IPS-18a (cell line): Measurements from ENCODE around the gene RAET1G.

Experiments
- H3K27ac ChIP-seq: one replicate; pipeline ENCODE4 v1.5.1; 2013; ENCODE audit warnings: low read length
- H3K27me3 ChIP-seq: one replicate; pipeline ENCODE4 v1.6.1; 2013; ENCODE audit warnings: mild to moderate bottlenecking, low read length; ENCODE audit not compliant: control insufficient read depth, insufficient read depth
- H3K36me3 ChIP-seq: one replicate; pipeline ENCODE4 v1.6.1; 2013; ENCODE audit warnings: low read depth, low read length; ENCODE audit not compliant: control insufficient read depth
- H3K4me1 ChIP-seq: one replicate; pipeline ENCODE4 v1.6.1; 2013; ENCODE audit warnings: low read depth, low read length; ENCODE audit not compliant: control insufficient read depth
- H3K4me3 ChIP-seq: one replicate; pipeline ENCODE4 v1.5.1; 2013; ENCODE audit warnings: low read length
- H3K9ac ChIP-seq: one replicate; pipeline ENCODE4 v1.6.1; 2013; ENCODE audit warnings: mild to moderate bottlenecking, low read length, moderate library complexity
- H3K9me3 ChIP-seq: one replicate; pipeline ENCODE4 v1.6.1; 2013; ENCODE audit warnings: low read depth, low read length; ENCODE audit not compliant: control insufficient read depth

The RAET1G gene

DNA sequence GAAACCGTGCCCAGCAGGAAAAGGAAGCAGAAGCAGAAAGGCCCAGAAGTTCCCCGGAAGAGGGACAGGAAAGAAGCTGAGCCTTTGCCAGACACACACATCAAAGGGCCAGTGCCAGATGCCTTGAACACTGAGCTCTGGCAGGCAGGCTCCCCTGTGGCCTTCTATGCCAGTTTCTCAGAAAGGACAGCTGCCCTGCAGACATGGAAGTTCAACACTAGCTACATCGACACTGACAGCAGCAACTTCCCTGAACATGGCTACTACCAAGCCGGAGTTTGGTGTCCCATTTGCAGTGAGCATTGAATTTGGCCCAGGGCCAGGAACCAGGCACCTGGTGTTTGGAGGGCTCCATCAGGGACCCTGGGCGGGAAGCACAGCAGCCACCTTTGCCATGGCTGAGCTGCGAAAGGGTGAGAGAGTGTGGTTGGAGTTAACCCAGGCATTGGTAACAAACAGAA, 17.0 kb downstream of the RAET1G start:
- Histone ChIP-seq H3K27ac (no peak overlapping the region), H3K27me3 (no peaks in the 10 kb centered on the region), H3K9ac (no peak overlapping the region), H3K4me1 (no peaks in the 10 kb centered on the region), H3K36me3 (no peaks in the 10 kb centered on the region), H3K9me3 (peaks cover 13% of the 10 kb centered on the region), H3K4me3 (no peak overlapping the region)

DNA sequence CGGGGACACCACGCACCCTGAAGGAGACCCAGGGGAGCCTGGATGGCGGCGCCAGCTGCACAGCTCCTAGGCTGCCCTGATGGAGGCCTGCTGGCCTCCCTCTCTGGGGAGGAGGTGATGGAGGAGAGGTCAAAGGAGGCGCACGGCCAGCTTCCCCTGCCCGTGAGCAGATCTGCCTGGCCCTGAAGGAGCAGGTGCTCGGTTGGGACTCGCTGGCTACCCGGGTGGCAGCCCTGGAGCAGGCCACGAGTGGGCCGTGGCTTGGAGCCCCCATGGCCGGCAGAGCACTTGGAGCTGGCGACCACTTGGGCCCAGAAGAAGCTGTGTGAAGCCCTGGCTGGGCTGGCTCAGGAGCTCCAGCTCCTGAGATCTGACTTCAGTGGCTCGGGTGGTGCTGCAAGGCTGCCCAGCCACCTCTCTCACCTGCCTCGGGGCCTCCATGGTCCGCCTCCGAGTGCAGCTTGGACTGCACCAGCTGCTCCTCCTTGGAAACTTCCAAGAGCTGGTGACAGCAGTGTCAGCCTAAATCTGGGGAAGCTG, 17.5 kb downstream of the RAET1G start:
- Histone ChIP-seq H3K27ac (no peak overlapping the region), H3K9ac (no peak overlapping the region), H3K4me1 (no peaks in the 10 kb centered on the region), H3K9me3 (peaks cover 13% of the 10 kb centered on the region), H3K4me3 (no peak overlapping the region), H3K27me3 (no peaks in the 10 kb centered on the region), H3K36me3 (no peaks in the 10 kb centered on the region)

DNA sequence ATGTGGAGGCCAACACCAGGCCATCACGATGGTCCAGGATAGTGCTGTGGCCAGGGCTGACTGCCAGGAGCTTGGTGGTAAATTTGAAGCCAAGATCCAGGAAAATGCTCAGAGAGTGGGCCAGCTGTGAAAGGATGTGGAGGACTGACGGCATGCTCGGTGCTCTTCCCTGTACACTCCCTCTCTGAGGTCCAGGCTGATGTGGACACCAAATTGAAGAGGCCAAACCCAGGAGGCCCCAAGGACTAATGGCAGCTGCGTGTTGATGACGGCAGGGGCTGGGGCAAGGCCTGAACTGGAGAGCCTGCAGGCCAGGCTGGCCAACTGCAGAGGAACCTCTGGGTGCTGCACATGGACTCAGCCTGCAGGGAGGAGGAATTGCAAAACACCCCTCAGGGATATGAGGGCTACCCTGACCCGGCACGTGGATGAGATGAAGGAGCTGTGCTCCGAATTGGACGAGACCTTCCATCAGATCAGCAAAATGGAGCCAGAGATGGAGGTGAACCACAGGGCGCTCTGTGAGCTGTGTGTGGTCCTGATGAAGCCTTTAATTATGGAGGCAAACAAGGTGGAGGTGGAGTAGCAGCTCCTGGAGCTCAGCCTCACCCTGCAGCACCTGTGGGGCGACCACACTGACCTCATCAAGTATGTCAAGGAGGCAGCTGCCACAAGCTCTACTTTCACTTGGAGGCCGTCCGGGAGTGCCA, 18.1 kb downstream of the RAET1G start:
- H3K4me3 ChIP-seq = no peak overlapping the region
- H3K27ac ChIP-seq = no peak overlapping the region
- H3K9me3 ChIP-seq = peaks cover 13% of the 10 kb centered on the region
- no peaks in the 10 kb centered on the region for H3K36me3 ChIP-seq
- H3K4me1 ChIP-seq = no peaks in the 10 kb centered on the region
- no peaks in the 10 kb centered on the region for H3K27me3 ChIP-seq
- H3K9ac ChIP-seq = no peak overlapping the region

DNA sequence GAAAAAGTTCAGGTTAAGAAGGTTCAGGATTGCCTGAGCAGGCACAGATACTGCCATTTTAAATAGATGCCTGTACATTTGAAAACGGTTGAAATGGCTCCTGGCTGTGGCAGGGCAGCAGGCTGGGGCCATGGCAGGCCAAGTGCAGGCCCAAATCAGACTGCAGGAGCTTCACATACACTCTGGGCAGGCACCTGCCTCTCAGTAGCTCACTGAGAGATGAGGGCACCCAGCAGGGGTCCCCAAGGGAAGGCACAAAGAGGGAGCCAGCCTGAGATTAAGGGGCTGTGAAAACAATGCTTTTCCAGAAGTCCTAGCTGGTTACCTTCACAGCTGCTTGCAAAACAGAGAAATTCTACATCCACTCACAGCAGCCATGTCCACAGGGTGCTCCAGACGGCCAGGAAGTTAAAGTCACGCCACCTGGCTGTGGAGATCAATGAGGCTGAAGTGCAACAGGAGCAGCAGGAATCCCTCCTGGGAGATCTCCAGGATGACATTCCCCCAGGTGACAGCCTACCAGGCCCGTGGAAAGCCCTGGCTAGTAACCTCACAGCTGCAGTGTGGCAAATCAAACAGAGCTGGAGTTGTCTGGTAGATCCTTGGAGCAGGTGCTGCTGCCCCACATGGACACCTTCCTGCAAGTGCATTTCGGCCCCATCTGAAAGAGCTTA, 18.8 kb downstream of the RAET1G start:
- H3K4me1 ChIP-seq = no peaks in the 10 kb centered on the region
- peaks cover 8% of the 10 kb centered on the region for H3K9me3 ChIP-seq
- H3K9ac ChIP-seq = no peak overlapping the region
- H3K27ac ChIP-seq = no peak overlapping the region
- H3K36me3 ChIP-seq = no peaks in the 10 kb centered on the region
- H3K4me3 ChIP-seq = no peak overlapping the region
- H3K27me3 ChIP-seq = no peaks in the 10 kb centered on the region

DNA sequence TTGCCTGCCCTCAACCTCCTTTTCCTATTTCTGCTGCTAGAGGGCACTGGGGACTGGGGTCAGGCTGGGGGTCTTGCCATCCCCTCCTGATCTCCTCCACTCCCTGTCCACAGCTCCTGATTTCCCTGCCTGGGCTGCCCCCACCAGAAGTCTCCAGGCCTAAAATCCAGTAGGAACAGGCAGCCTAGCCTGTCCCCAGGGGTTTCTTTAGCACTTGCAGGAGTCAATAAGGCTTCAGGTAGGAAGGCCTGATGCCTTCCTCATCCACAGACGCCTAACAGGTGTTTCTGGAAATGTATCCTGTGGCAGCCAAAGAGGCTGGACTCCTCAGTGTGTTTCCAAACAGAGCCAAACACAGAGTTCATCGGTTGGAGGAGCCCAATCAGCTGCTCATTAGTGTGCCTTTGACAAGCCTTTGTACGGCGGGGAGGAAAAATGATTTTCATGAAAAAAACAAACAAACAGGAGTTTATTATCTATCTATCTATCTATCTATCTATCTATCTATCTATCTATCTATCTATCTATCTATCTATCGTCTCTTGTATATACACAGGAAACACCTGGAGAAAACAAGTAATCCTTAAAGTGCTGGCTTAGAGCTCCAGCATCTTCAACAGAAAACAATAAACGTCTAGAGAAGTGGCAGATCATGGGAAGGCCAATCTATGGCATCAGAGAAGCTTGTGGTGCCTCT, 21.3 kb downstream of the RAET1G start:
- Histone ChIP-seq H3K36me3 (no peaks in the 10 kb centered on the region), H3K27ac (no peak overlapping the region), H3K9me3 (no peaks in the 10 kb centered on the region), H3K4me3 (no peak overlapping the region), H3K4me1 (no peaks in the 10 kb centered on the region), H3K9ac (no peak overlapping the region), H3K27me3 (no peaks in the 10 kb centered on the region)

DNA sequence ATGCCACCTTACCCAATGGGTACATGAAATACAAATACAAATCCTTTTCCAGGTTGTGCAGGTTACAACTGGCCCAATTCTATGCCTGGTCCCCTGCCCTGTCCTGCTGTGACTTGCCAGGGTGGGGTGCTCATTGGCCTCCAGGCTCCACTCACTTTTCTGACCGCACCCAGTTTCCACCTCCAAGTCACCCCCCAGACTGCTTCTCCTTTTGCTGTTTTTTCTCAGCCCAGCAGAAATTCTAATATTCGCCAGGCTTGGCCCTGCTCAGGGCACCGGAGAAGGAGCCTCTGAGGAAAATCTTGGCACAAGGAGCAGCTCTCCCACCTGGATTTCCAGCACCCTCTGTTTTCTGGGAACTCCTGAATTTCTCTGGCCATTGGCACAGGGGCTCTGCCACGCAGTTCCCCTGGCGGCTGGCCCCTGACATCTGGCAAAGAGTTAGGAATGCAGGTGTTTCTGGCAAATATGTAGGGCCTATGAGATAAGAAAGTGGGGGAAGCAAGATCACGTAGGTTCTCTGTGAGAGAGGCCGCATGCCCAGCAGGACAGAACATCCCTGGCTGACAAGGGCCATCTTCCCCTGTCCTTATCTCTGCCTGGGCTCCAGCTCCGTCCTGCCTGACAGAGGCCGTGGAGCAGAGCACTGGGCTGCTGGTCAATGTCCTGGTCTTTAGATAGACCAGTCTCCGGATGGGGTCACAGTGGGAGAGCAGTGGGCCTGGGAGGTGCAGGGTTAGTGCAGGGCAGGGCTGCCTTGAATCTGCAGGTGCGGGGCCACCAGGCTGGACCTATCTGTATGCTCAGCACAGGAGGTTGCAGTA, 22.1 kb downstream of the RAET1G start:
- no peaks in the 10 kb centered on the region for H3K27me3 ChIP-seq
- no peaks in the 10 kb centered on the region for H3K9me3 ChIP-seq
- H3K36me3 ChIP-seq = no peaks in the 10 kb centered on the region
- H3K27ac ChIP-seq = no peak overlapping the region
- no peak overlapping the region for H3K4me3 ChIP-seq
- no peak overlapping the region for H3K9ac ChIP-seq
- H3K4me1 ChIP-seq = no peaks in the 10 kb centered on the region

DNA sequence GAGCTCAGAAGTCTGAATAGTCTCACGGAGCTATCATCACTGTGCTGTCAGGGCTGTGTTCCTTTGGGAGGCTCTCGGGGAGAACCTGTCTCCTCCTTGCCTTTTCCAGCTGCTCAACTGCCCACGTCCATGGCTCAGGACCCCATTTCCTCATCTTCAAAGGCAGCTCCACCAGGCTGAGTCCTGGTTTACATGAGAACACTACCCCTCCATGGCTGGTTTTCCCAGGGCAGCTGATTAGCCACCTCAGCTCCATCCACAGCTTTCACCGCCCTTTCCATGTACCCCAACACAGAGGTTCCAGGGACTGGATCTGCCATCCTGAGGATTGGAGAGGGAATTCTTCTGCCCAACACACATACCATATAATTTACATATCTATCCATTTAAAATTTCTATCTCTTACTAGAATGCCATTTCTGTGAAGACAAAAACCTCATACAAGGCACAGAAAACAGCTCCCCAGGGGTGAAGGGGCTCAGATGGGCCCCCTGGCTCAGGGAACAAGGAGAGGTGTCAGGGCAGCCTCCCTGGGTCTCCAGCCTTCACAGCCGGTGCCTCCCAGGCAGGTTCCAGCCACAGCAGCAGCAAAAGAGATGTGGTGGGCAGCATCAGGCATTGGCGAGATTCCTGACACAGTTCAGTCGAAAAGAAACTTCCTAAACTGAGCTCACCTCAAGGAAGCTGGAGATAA, 22.8 kb downstream of the RAET1G start:
- Histone ChIP-seq H3K4me1 (no peaks in the 10 kb centered on the region), H3K27ac (no peak overlapping the region), H3K36me3 (no peaks in the 10 kb centered on the region)

DNA sequence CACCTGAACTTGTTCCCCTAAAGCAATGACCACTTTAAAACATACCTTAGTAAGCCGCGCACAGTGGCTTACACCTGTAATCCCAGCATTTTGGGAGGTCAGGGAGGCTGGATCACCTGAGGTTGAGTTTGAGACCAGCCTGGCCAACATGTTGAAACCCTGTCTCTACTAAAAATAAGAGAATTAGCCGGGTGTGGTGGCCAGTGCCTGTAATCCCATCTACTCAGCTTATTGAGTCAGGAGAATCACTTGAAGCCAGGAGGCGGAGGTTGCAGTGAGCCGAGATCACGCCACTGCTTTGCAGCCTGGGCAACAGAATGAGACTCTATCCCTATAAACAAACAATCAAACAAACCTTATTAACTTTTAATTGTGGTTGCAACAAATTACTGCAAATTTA, 23.4 kb downstream of the RAET1G start:
- H3K27me3 ChIP-seq = no peaks in the 10 kb centered on the region
- no peak overlapping the region for H3K9ac ChIP-seq
- no peaks in the 10 kb centered on the region for H3K4me1 ChIP-seq
- no peaks in the 10 kb centered on the region for H3K36me3 ChIP-seq
- no peaks in the 10 kb centered on the region for H3K9me3 ChIP-seq
- H3K4me3 ChIP-seq = no peak overlapping the region
- H3K27ac ChIP-seq = no peak overlapping the region

More for the DNA sequence above, 22.8 kb downstream of the RAET1G start:
- Histone ChIP-seq H3K27me3 (no peaks in the 10 kb centered on the region), H3K9me3 (no peaks in the 10 kb centered on the region), H3K9ac (no peak overlapping the region), H3K4me3 (no peak overlapping the region)

DNA sequence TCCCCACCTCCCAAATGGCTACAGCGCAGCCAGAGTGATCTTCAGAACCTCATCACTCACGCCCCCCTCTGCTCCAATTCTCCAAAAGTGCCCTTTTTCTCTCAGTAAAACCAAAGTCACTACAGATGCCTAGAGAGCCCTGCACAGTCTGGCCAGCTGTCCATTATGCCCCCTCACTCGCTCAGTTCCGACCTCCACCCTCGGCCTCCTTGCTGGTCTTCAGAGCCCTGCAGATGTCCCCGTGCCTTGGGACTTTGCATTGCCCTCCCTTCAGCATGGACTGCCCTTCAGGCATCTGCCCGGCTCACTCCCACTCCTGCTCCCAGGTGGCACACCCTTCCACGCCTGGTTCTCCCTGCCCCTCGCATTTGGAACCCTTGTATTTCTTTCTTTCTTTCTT, 24.0 kb downstream of the RAET1G start:
- H3K9ac ChIP-seq = no peak overlapping the region
- no peaks in the 10 kb centered on the region for H3K4me1 ChIP-seq
- no peaks in the 10 kb centered on the region for H3K27me3 ChIP-seq
- no peak overlapping the region for H3K27ac ChIP-seq
- no peaks in the 10 kb centered on the region for H3K36me3 ChIP-seq
- no peaks in the 10 kb centered on the region for H3K9me3 ChIP-seq
- H3K4me3 ChIP-seq = no peak overlapping the region

DNA sequence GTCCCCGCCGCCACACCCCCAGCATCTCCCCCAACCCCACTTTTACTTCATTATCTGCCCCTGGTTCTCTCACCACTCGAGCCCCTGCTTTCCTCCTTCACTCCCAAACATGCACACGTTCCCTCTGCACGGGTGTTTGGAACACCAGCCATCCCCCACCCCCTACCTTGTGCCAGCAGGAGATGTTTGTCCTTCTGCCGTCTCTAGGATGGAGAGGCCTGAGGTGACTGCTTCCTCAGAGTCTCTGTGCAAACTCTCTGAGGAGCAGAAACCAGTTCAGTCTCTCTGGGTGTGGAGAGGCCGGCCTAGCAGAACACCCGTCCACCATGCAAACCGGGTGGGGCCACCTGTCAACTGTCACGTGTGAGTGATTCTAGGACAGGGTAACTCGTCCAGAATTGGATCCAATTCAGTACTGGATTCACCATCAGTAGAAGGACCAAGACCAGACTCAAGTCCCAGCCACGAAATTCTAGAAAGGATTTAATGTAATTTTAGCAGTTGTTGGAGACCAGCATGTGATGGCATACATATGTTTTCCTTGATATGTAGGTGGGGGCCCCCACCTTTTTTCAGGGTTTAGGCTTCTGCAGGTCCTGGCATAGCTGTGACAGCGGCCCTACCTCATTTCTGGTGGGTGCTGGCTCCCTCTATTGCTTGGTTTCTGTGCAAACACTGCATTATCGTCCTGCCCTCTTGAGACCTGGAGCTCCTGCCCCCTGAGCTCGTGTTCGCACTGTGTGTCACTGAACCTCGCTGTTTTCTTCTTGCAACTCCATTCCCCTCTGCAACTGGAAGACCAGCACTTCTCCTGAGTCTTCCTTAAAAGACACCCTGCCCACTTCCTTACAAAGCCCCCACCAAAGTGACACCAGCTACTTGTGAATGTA, 24.8 kb downstream of the RAET1G start, which contains the start of gene RAET1E:
RAET1E (minus strand) TSS at position 259 of the 890 bp plus-strand sequence. CDS start 7,212 bp downstream, outside the sequence.
- H3K9ac ChIP-seq = no peak within 1 kb of the TSS
- no peak within 1 kb of the TSS for H3K4me3 ChIP-seq
- no peaks in the 10 kb centered on the region for H3K9me3 ChIP-seq
- H3K36me3 ChIP-seq = no peaks in the 10 kb centered on the region
- H3K27me3 ChIP-seq = no peaks in the 10 kb centered on the region
- H3K4me1 ChIP-seq = no peaks in the 10 kb centered on the region
- no peak within 1 kb of the TSS for H3K27ac ChIP-seq
